Body of pancreas (tissue), 4 donors: ENCODE results near the gene DENND1A.

Experiments
- CTCF ChIP-seq, 7 experiments: fragments of 450-650 bp in 4 of 7; fragments of 200-600 bp in 3 of 7; sonication (generic) in 3 of 7; IDR thresholded peaks; one replicate each; pipeline ENCODE4 v1.5.1; 2016 to 2019; ENCODE audit warnings: antibody characterized with exemption in 7 of 7
- POLR2A ChIP-seq, 3 donors: fragments of 450-650 bp; IDR thresholded peaks; one replicate each; pipeline ENCODE4 v1.6.1; 2016; ENCODE audit warnings: antibody characterized with exemption in 3 of 3, mild to moderate bottlenecking in 2 of 3

GRCh38 chr9:123331346-123332060 lies 598.4 kb downstream of the DENND1A start:
- TF ChIP-seq POLR2A (IDR thresholded peaks at IDR 0.05) (no peak), CTCF (IDR thresholded peaks at IDR 0.05) (no peak)
